Muscle of arm (tissue), 12 donors: ENCODE measurements around the gene VOPP1. TPM values are rescaled to one million over a fixed set of nuclear protein-coding genes. Genes with fewer than 3 reads are reported as not detected.

Experiments
- DNase-seq: peaks from one replicate; pipeline ENCODE4 v3.0.0-alpha.2; 2013
- polyA plus RNA-seq, 12 donors: library from polyadenylated mRNA; unstranded; fragments of 120-200 nt; gene quantifications; one replicate each; pipeline ENCODE4 v1.2.1, GENCODE V29; 2013; ENCODE audit not compliant: insufficient read length in 12 of 12

Gene VOPP1
- polyA plus RNA-seq, 12 donors: 18.8 to 54.0 (median 25.8) TPM; not detected in 1

DNA sequence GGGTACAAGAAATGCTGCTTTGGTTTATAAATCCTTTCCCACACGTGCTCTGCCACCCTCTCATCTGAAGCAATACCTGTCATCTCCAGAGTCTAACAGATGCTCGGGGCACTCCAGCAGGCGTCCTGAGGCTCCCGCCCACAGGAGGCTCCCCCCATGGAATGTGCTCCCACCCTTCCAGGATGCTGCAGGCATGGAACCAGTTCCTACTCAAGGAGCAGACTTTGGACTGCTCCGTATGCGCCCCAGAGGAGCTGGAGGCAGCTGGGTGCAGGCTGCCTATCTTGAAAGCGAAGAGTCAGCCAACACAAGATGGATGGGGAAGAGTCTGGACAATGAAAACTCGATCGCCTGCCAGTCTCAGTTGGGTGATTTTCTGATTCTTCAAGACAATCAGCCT lies 75.4 kb downstream of the VOPP1 start:
- no peak for DNase-seq

DNA sequence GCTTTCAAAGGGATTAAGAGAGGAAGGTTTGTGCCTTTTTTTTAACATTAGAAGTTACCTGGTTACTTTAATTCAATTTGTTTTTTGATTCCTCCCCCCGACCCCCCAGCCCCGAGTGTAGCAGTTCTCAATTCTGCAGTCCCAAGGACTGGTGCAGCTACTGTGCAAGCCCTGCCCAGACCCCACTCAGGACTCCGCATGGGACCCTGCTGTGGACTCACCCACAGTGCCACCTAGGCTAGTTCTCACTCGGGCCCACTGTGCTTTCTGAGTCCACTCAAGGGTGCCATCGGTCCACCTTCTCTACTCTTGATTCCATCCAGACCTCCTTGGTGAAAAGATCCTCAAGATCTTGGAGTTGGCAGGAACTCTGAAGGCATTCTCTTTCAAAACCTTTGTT lies 77.4 kb downstream of the VOPP1 start:
- no peak for DNase-seq

DNA sequence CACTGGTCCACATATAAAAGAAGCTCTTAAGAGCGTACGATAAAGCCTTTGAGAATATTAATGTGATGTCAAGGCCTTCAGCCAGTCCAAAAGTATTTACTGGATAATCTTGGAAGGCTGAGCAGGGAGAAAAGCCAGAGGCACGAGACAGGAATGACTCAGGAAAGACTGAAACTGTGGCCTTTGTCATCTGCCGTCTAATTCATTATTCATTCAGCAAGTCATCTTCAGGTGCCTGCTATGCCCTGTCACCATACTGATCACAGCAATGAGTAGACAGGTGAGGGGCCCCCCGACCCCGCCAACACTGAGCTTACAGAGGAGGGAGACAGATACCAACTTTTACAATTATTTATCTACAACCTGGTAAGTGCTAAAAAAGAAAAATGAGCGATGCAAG lies 78.9 kb downstream of the VOPP1 start:
- no peak for DNase-seq

DNA sequence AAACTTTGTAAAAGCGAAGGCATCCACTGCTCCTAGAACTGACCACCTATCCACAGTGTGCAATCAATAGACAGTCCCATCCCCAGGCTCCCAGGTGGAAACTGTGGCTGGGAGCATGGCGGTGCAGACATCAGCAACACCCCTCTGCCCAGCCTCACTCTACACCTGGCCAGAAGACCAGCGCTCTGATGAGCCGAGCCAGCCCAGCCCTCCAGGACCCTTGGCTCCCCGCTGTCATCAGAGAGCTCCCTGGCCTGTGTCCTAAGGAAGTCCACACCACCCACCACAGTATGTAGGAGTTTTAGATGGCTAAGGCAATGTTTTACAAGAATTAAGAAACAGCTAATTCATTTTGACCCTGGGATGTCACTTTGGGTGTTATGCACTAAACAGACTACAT lies 81.0 kb downstream of the VOPP1 start:
- DNase-seq: no peak

DNA sequence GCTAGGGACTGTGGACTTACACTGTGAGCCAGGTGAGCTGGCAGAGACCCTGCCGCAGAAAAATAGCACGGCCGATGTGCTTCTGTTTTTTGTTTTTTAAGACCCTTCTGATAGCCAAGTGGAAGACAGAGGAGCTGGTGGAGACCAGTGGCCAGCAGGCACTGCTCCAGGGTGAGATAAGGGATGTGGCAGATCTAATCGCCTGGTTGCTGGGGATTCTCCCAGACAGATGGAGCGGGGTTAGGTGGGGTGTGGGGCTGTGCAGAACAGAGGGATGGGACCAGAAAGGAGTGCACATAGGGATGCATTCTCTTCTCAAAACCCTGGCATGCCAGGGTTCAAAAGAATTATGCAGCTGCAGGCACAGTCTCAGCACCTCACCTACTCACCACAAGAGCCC lies 82.2 kb downstream of the VOPP1 start:
- DNase-seq: no peak

DNA sequence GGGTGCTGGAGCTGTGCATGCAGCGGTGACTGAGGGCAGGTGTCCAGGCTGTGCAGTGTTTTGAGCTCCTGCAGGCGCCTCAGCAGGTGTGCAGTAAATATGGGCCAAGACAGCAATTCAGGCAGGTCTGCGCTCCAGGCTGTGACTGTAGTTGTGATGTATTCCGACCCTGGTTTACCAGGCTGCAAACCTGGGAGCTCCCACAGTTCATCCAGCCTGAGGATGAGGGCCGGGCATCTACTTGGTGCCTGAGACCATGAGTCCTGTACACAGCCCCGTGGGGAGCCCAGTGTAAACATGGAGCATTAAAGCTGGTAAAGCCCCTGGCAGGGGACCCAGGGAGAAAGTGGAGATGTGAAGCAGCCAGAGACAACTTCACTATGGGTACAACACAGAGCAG lies 82.8 kb downstream of the VOPP1 start:
- no peak for DNase-seq

DNA sequence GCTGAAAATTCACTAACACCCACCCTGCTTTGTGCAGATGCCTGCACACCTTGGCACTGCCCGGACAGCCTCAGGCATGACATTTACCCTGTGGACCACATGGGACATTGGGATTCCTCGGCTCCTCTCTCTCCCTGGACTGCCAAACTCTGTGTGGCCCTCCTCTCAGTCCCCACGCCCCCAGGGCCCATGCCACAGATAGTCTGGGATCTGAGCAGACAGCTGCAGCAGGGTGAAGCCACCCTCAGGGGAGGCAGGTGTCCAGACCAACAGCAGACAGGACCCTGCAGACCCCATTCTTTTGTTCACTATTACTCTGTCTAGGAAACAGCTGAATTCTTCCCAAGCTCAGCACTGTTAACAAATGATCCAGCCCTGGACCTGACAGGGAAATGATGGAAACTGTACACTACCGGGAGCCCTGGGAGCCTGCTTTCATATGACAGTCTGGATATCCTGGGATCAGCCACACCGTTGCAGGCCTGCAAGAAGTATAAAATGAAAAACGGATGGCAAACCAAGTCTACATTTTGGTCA lies 83.4 kb downstream of the VOPP1 start:
- DNase-seq: no peak

DNA sequence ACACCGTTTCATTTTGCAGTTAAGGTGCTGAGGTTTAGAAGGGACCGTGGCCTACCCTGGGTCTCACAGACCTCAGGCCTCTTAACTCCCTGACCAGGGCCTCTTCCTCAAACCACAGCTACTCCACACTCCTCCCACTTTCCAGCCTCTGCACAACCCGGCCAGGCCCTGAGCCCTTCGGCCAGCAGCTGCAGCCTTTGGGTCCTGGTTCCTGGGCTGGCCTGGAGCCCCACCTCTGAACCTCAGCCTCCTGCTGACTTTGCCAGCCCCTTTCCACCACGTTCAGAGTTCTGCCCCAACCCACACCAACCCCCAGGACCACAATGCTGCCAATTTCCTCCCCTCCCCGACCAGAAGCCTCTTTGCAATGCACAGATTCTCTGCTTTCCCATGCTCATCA lies 84.1 kb downstream of the VOPP1 start:
- DNase-seq: no peak

DNA sequence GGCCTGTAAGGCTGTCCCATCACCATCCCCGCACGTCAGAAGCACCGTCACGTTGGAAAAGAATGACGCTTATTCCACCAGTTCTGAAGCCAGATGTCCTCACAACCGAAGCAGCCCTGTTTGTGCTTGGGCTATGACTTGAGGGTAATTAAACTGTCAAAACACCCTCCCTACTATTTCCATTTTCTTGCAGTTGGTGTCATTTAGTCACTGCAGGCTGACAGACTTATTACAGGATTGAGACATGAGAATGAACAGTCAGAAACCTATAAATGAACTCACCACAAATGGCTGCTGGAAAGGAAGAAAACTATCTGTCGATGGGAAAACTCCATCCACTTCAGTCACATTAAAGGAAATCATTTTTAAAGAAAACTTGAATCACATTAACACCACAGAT lies 85.3 kb downstream of the VOPP1 start:
- DNase-seq: no peak

DNA sequence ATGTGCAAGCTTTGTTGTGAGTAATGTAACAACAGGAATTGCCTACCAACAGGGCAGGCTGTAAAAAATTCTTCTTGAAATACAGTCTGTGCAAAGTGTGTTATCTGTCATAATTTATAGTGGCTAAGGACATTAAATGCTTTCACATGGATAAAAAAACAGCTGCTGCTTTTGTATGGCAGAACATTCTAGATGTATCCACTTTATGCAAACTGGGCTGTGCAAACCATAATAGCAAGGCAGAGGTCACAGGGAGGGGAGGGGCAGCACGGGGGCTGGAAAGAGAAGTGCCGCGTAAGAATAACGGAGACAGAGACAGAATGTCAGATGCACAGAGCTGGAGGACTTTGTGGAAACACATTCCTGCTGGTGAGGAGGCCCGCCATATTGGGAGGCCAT lies 86.1 kb downstream of the VOPP1 start:
- no peak for DNase-seq

DNA sequence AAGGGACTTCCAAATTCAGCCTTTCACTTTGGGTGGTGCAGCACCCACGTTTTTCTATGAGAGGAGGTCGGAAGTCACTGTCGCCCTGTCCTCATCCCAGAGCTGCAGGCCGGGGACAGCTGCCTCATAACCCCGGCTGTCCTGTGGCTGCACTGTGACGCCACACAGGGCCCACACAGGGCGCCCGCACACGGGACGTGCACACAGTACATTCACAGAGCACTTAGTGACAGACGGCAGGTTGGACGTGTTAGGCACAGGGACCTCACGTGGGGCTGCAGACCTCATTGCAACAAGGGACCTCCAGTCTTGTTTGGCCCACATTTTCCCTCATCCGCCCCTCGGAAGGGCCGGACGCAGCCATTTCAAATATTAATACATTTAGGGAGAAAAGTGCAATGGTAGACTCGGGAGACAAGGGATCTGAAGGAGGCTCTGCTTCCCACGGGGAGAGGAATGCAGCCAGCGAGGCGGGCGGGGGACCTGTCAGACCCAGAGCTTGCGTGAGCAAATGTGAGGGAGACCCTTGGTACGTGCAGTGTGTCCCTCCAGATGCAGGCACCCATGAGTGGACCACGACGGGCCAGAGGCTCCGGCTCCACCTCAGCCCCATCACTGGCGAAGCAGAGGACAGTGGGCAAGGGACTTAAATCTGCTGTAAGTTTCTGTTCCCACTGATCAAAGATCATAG lies 86.7 kb downstream of the VOPP1 start:
- no peak for DNase-seq

DNA sequence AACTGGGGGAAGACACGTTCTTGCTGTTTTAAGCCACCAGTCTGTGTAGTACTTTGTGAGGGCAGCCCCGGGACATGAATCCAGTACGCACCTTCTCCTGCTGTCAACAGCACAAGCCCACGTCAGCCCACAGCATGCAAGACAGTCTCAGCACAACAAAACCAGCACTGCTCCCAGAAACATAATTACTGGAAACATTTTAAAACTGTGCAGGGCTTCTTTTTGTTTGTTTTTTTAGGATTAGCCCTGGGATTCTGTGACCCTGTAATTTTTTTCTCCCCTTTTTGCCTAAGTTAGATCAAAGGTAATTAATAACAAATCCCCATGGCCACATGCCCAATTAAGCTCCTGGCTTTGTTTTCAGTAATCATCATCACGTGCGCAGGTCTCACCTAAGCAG lies 87.5 kb downstream of the VOPP1 start:
- no peak for DNase-seq

DNA sequence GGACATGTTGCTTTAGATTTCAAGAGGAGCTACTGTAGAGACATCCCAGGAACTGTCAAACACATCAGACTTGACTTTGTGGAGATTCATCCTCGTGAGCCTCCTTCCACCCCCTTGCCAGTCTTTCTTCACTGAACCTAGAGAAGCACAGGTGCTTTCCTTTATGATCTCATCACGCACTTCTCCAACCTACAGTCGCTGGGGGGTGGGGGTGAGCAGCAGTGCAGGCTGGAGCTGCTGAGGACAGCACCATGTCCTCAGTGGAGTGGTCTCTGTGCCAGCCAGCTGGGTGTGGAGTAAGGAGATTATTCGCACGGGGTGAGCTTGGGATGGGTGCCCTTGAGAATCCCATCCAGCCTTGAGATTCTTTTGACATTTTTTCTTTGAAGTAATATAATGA lies 88.1 kb downstream of the VOPP1 start:
- DNase-seq: no peak

DNA sequence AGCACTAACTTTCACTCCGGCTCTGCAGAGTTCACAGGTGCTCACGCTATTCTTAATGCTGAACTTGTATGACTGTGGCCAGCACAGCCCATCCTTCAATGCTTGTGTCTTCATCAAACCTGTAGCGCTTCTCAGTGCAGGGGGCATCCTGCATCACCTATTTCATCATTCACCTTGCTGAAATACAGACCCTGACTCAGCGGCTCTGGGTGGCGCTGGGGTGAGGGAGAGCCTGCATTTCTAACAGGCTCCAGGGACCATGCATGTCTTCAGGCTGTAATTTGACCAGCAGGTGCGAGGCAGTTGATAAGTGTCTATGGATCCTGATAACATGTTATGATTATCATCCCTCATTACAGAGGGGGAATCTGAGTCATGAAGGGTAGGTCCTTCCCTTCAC lies 89.3 kb downstream of the VOPP1 start:
- no peak for DNase-seq

DNA sequence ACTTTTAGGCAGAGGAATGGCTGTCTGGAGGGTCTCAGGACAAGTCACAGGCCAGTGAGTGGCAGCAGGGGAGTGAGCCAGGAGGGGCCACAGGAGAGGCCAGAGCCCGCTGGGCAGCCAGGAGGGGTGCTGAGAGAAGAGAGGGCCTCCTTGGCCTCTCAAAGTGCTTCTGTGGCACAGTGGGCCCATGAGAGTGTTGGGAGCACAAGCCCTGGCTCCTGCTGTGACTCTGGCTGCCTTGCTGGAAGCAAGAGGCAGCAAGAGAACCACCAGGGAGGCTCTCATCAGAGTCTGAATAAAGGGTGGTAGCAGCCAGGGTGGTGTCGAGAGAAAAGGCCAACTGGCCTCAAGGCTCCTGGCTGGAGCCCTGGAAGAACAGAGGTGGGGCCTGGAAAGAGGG lies 91.1 kb downstream of the VOPP1 start:
- no peak for DNase-seq

DNA sequence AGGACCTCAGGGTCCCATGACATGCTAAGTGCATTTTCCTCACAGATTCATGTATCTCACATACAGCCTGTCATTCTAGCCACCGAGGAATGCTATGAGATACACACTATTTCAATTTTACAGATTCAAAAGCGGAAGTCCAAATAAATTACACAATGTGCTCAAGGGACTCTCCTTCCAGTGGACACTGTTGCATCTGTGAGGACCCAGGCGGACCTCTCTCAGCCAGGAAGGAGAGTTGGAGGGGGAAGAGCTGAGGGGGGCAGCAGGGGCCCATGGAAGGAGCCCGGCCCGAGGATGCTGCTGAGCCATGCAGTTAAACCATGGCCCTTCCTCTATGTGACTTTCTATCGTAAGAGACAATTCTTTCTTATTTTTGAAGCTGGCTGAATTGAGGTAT lies 93.6 kb downstream of the VOPP1 start:
- no peak for DNase-seq

DNA sequence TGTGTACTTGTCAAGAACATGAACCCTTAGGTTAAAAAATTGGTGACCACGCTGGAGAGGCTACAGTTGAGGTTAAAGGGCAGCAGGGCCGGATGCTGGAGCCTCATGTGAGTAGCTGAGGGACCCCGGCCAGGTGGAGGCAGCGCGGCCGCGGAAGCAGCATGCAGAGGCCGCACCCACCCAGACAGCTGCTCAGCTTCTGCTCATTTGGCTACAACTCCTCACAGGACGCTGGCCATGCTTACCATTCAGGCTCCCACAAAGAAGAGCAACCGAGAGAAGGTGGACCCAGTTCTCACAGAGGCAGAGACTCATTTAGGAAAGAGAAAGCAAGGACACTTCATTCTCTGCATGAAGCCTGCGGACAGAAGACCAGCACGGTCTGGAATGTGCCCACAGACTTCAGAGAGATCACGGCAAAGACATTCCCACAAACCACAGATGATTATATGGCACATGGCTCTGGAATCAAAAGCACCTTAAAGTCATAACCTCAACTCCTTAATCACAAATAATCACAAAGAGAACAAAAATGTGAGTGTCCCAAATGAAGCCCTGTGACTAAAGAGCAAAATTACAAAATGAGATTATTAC lies 94.4 kb downstream of the VOPP1 start:
- DNase-seq: no peak

DNA sequence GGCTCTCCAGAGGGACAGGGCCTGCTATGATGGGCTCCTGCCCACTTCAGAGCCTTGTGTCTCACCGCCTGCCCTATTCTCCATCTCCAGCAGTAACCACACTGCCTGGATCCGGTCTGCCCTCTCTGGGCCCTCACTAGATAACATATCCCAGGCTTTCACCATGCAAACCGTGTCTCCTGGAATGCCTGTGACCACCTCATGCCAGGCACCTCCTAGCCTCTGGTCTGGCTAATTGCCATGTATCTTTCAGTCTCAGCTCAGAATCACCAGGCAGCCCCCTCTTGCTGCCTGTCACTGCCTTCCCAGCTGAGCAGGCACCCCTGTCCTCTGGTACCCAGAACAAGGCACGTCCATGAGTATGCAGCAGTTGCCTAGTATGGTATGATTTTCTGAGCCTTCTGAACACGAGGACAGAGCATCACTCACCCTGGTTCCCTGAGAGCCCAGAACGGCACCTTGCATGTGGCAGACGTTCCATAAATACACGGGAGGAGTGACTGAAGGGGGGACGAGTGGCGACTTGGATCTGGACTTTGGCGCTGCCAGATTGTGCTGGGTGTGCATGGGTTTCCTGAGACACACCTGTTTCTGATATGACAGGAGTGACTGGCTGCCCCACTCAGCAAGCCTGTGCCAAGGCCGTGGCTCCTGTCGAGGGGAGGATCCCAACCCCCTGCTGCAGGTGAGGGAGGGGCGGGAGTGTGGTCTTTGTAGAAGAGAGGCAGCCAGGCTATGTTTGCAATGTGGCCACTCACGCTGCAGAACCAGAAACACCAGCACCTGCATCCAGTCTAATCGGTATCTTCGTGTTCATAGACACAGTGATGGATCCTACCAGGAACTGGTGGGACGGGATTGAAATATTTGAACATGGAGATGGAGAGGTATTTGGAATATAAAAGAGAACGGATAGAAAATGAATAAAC lies 95.2 kb downstream of the VOPP1 start:
- DNase-seq: no peak

DNA sequence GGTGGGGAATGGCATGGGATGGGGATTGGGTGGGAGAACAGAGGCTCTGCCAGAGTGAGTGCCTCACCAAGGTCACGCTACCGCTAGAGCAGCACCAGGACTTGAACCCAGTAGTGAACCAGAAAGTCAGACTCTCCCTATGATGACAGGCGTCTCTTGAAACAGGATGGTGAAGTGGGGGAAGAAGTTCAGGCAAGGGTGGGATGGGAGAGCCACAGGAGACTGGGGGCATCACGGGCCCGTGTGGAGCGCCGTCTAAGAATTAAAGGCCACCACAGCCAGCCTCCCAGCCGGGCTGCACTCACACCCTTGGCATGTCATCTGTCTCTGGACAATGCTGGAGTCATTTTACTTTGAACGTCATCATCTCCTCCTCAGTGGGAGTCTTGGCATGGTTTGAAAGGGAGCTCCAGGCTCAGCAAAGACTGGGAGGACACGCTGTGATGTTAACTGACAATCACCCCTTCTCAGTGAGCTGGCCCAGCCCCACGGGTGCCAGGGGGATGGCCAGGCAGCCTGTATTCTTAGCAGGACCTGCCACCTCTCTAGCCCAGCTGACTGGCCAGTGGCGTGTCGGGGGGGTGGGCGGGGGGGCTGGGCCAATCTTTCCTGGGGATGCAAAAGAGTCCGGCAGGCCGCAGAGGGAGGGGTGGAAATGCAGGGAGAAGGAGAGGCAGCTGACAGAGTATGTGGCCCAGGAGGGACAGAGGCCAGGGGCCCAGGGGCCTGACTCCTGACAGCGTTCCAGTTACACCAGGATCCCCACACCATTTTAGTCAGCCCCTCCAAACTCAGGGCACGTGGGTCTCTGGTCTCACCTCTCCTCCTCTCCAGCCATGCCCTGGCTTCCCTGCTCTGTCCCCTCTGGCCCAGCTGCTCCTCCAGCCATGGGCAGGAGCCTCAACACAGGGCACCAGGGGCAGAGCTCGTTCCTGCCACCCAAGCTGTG lies 96.2 kb downstream of the VOPP1 start:
- no peak for DNase-seq

DNA sequence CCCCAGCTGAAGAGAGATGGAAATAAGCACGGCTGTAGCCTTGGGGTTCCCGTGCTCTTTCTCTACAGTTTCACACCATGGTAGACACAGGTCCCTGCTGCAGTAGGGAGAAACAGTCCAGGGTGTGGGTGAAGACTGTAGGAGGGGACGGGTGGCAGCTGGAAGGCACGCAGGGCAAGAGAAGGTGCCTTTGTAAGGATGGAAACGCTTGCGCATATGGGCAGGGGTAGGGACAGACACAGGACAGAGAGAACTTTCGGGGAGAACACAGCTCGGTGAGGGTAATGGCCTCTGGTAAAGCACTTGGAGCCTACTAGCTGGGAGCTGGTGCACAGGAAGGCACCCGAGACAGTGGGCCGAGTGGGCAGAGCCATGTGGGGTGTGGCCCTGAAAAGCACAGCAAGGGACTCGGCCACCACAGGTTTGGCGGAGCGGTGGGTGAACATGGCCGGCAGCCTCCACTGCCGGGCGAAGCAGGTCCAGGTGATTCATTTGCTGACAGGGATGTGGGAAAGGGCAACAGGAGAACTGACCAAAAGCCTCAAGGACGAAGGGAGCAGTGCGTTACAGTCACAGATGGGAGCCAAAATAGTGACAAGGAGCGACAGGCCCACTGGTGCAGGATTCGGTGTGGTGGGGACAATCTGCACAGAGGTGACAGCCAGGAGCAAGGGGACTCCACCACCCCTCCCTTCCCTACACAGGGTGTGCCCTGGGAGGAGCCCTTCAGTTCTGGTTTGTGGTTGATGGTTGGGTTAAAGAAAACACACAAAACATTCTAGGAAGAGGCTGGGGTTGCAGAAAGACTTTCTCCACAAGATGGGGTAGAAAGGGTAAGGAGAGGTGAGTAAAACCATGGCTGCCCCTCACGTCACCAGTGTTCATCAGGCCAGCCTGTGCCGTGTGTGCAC lies 97.1 kb downstream of the VOPP1 start:
- no peak for DNase-seq
